ENCODE results near the gene MTUS2. TPM values are rescaled to one million over a fixed set of nuclear protein-coding genes. Genes with fewer than 3 reads are reported as not detected.

The MTUS2 gene
- total and polyA plus RNA-seq, 3 experiments from 2014 or later, result 0.60 TPM; not detected in 2

- Histone ChIP-seq H3K4me1 (ENCODE audit: insufficient read depth, low read length) (no peaks in the 10 kb centered on the region), H3K36me3 (ENCODE audit: insufficient read depth, low read length) (no peaks in the 10 kb centered on the region), H3K27me3 (ENCODE audit: insufficient read depth, low read length, poor library complexity, severe bottlenecking) (no peaks in the 10 kb centered on the region), H3K27ac (ENCODE audit: low read depth, low read length) (no peak overlapping the region), H3K9me3 (ENCODE audit: low read length) (no peaks in the 10 kb centered on the region), H3K4me3 (ENCODE audit: low read length) (no peak overlapping the region)
- H3K4me1 Mint-ChIP-seq, result no peaks in the 10 kb centered on the region
- CTCF ChIA-PET, result no interaction called here
- no peak overlapping the region for H3K27ac Mint-ChIP-seq
- H3K4me3 Mint-ChIP-seq, result no peak overlapping the region
- POLR2A ChIA-PET, result no interaction called here
- peaks cover 0 to 3% of the 10 kb centered on the region in 2 donors for H3K27me3 Mint-ChIP-seq
- no peak for DNase-seq
- H3K36me3 Mint-ChIP-seq, result no peaks in the 10 kb centered on the region
- H3K9me3 Mint-ChIP-seq, result peaks cover 0 to 7% (median 2%) of the 10 kb centered on the region in 5 donors
Measured at GRCh38 chr13:28954419-28954725, 134.2 kb downstream of the MTUS2 start.

GRCh38 chr13:28954810-28955209 lies 134.7 kb downstream of the MTUS2 start:
- no peak for DNase-seq
- Mint-ChIP-seq H3K27me3 (peaks cover 0 to 3% of the 10 kb centered on the region in 2 donors), H3K4me3 (no peak overlapping the region), H3K27ac (no peak overlapping the region), H3K9me3 (peaks cover 0 to 7% (median 2%) of the 10 kb centered on the region in 5 donors), H3K4me1 (no peaks in the 10 kb centered on the region), H3K36me3 (no peaks in the 10 kb centered on the region)
- ChIA-PET POLR2A (no interaction called here), CTCF (no interaction called here)
- Histone ChIP-seq H3K27ac (ENCODE audit: low read depth, low read length) (no peak overlapping the region), H3K36me3 (ENCODE audit: insufficient read depth, low read length) (no peaks in the 10 kb centered on the region), H3K9me3 (ENCODE audit: low read length) (no peaks in the 10 kb centered on the region), H3K27me3 (ENCODE audit: insufficient read depth, low read length, poor library complexity, severe bottlenecking) (no peaks in the 10 kb centered on the region), H3K4me1 (ENCODE audit: insufficient read depth, low read length) (no peaks in the 10 kb centered on the region), H3K4me3 (ENCODE audit: low read length) (no peak overlapping the region)

- POLR2A ChIA-PET, result no interaction called here
- CTCF ChIA-PET, result no interaction called here
- no peaks in the 10 kb centered on the region for H3K27me3 Mint-ChIP-seq
- DNase-seq, result no peak
- H3K36me3 ChIP-seq (ENCODE audit: insufficient read depth, low read length), result no peaks in the 10 kb centered on the region
- no peak overlapping the region for H3K4me3 ChIP-seq (ENCODE audit: low read length)
- no peaks in the 10 kb centered on the region for H3K36me3 Mint-ChIP-seq
- H3K27ac Mint-ChIP-seq, result no peak overlapping the region
- H3K4me1 ChIP-seq (ENCODE audit: insufficient read depth, low read length), result no peaks in the 10 kb centered on the region
- H3K27me3 ChIP-seq (ENCODE audit: insufficient read depth, low read length, poor library complexity, severe bottlenecking), result no peaks in the 10 kb centered on the region
- H3K9me3 ChIP-seq (ENCODE audit: low read length), result no peaks in the 10 kb centered on the region
- H3K4me3 Mint-ChIP-seq, result no peak overlapping the region
- H3K27ac ChIP-seq (ENCODE audit: low read depth, low read length), result no peak overlapping the region
- H3K4me1 Mint-ChIP-seq, result no peaks in the 10 kb centered on the region
- peaks cover 0 to 4% (median 1%) of the 10 kb centered on the region in 5 donors for H3K9me3 Mint-ChIP-seq
Measured at GRCh38 chr13:28955264-28955966, 135.3 kb downstream of the MTUS2 start.

- peaks cover 0 to 2% (median 0%) of the 10 kb centered on the region in 5 donors for H3K9me3 Mint-ChIP-seq
- H3K36me3 Mint-ChIP-seq, result no peaks in the 10 kb centered on the region
- Histone ChIP-seq H3K4me3 (ENCODE audit: low read length) (no peak overlapping the region), H3K36me3 (ENCODE audit: insufficient read depth, low read length) (no peaks in the 10 kb centered on the region), H3K27ac (ENCODE audit: low read depth, low read length) (no peak overlapping the region), H3K4me1 (ENCODE audit: insufficient read depth, low read length) (no peaks in the 10 kb centered on the region), H3K27me3 (ENCODE audit: insufficient read depth, low read length, poor library complexity, severe bottlenecking) (no peaks in the 10 kb centered on the region), H3K9me3 (ENCODE audit: low read length) (no peaks in the 10 kb centered on the region)
- no peak for DNase-seq
- H3K4me1 Mint-ChIP-seq, result no peaks in the 10 kb centered on the region
- H3K4me3 Mint-ChIP-seq, result no peak overlapping the region
- H3K27me3 Mint-ChIP-seq, result no peaks in the 10 kb centered on the region
- no peak overlapping the region for H3K27ac Mint-ChIP-seq
- POLR2A ChIA-PET, result no interaction called here
- CTCF ChIA-PET, result no interaction called here
Measured at GRCh38 chr13:28958018-28958417, 137.9 kb downstream of the MTUS2 start.

GRCh38 chr13:28958441-28958840 lies 138.3 kb downstream of the MTUS2 start:
- CTCF ChIA-PET, result no interaction called here
- Mint-ChIP-seq H3K27me3 (no peaks in the 10 kb centered on the region), H3K27ac (no peak overlapping the region), H3K9me3 (peaks cover 0 to 2% (median 0%) of the 10 kb centered on the region in 5 donors), H3K4me1 (no peaks in the 10 kb centered on the region), H3K36me3 (no peaks in the 10 kb centered on the region), H3K4me3 (no peak overlapping the region)
- DNase-seq, result no peak
- Histone ChIP-seq H3K27ac (ENCODE audit: low read depth, low read length) (no peak overlapping the region), H3K9me3 (ENCODE audit: low read length) (no peaks in the 10 kb centered on the region), H3K4me3 (ENCODE audit: low read length) (no peak overlapping the region), H3K36me3 (ENCODE audit: insufficient read depth, low read length) (no peaks in the 10 kb centered on the region), H3K4me1 (ENCODE audit: insufficient read depth, low read length) (no peaks in the 10 kb centered on the region), H3K27me3 (ENCODE audit: insufficient read depth, low read length, poor library complexity, severe bottlenecking) (no peaks in the 10 kb centered on the region)
- POLR2A ChIA-PET, result no interaction called here

- no peaks in the 10 kb centered on the region for H3K4me1 Mint-ChIP-seq
- POLR2A ChIA-PET, result no interaction called here
Measured at GRCh38 chr13:28964052-28964451, 143.9 kb downstream of the MTUS2 start.

GRCh38 chr13:28964803-28965202 lies 144.7 kb downstream of the MTUS2 start:
- DNase-seq, result no peak
- Histone ChIP-seq H3K4me1 (ENCODE audit: insufficient read depth, low read length) (no peaks in the 10 kb centered on the region), H3K9me3 (ENCODE audit: low read length) (no peaks in the 10 kb centered on the region), H3K27ac (ENCODE audit: low read depth, low read length) (no peak overlapping the region), H3K27me3 (ENCODE audit: insufficient read depth, low read length, poor library complexity, severe bottlenecking) (no peaks in the 10 kb centered on the region), H3K36me3 (ENCODE audit: insufficient read depth, low read length) (no peaks in the 10 kb centered on the region), H3K4me3 (ENCODE audit: low read length) (no peak overlapping the region)
- POLR2A ChIA-PET, result no interaction called here
- no peaks in the 10 kb centered on the region for H3K27me3 Mint-ChIP-seq
- peaks cover 0 to 2% (median 0%) of the 10 kb centered on the region in 5 donors for H3K9me3 Mint-ChIP-seq
- no peaks in the 10 kb centered on the region for H3K36me3 Mint-ChIP-seq
- H3K27ac Mint-ChIP-seq, result no peak overlapping the region
- CTCF ChIA-PET, result no interaction called here
- H3K4me3 Mint-ChIP-seq, result no peak overlapping the region
- no peaks in the 10 kb centered on the region for H3K4me1 Mint-ChIP-seq

More at GRCh38 chr13:28964052-28964451, 143.9 kb downstream of the MTUS2 start:
- no peak overlapping the region for H3K4me3 ChIP-seq (ENCODE audit: low read length)
- peaks cover 0 to 2% (median 0%) of the 10 kb centered on the region in 5 donors for H3K9me3 Mint-ChIP-seq
- CTCF ChIA-PET, result no interaction called here
- H3K9me3 ChIP-seq (ENCODE audit: low read length), result no peaks in the 10 kb centered on the region
- H3K27ac Mint-ChIP-seq, result no peak overlapping the region
- no peaks in the 10 kb centered on the region for H3K4me1 ChIP-seq (ENCODE audit: insufficient read depth, low read length)
- DNase-seq, result no peak
- H3K27me3 ChIP-seq (ENCODE audit: insufficient read depth, low read length, poor library complexity, severe bottlenecking), result no peaks in the 10 kb centered on the region
- no peaks in the 10 kb centered on the region for H3K36me3 Mint-ChIP-seq
- no peaks in the 10 kb centered on the region for H3K27me3 Mint-ChIP-seq
- H3K4me3 Mint-ChIP-seq, result no peak overlapping the region
- no peak overlapping the region for H3K27ac ChIP-seq (ENCODE audit: low read depth, low read length)
- H3K36me3 ChIP-seq (ENCODE audit: insufficient read depth, low read length), result no peaks in the 10 kb centered on the region

- Mint-ChIP-seq H3K4me1 (no peaks in the 10 kb centered on the region), H3K4me3 (no peak overlapping the region), H3K9me3 (peaks cover 0 to 2% (median 0%) of the 10 kb centered on the region in 5 donors), H3K27ac (no peak overlapping the region), H3K27me3 (no peaks in the 10 kb centered on the region), H3K36me3 (no peaks in the 10 kb centered on the region)
- H3K36me3 ChIP-seq (ENCODE audit: insufficient read depth, low read length), result no peaks in the 10 kb centered on the region
- H3K4me3 ChIP-seq (ENCODE audit: low read length), result no peak overlapping the region
- no peaks in the 10 kb centered on the region for H3K4me1 ChIP-seq (ENCODE audit: insufficient read depth, low read length)
- H3K9me3 ChIP-seq (ENCODE audit: low read length), result no peaks in the 10 kb centered on the region
- no peaks in the 10 kb centered on the region for H3K27me3 ChIP-seq (ENCODE audit: insufficient read depth, low read length, poor library complexity, severe bottlenecking)
- no peak for DNase-seq
- no peak overlapping the region for H3K27ac ChIP-seq (ENCODE audit: low read depth, low read length)
- ChIA-PET CTCF (no interaction called here), POLR2A (no interaction called here)
Measured at GRCh38 chr13:28967029-28967915, 147.1 kb downstream of the MTUS2 start.
